Panc1 (cell line): ENCODE results near the gene ITPR3.

Source experiments
- CTCF ChIP-seq: fragments of 450-650 bp; IDR thresholded peaks from 2 replicates; pipeline ENCODE4 v1.5.1; 2017; ENCODE audit warnings: mild to moderate bottlenecking
- POLR2AphosphoS5 ChIP-seq: IDR thresholded peaks from 2 replicates; pipeline ENCODE4 v1.6.1; 2012; ENCODE audit warnings: mild to moderate bottlenecking, low read depth, low read length, moderate library complexity
- REST ChIP-seq, 2 experiments: IDR thresholded peaks; 2 replicates each; pipeline ENCODE4 v1.6.1; 2011 to 2012; ENCODE audit warnings: low read depth in 2 of 2, control low read depth in 1 of 2, low read length in 1 of 2, mild to moderate bottlenecking in 1 of 2, moderate library complexity in 1 of 2; ENCODE audit not compliant: insufficient read depth in 1 of 2
- TCF7L2 ChIP-seq: IDR thresholded peaks from 2 replicates; pipeline ENCODE4 v1.6.1; 2011; ENCODE audit warnings: mild to moderate bottlenecking, low read depth, low read length, inconsistent platforms

- TF ChIP-seq CTCF, result no peak
- TF ChIP-seq POLR2AphosphoS5, result no peak
- no peak for TF ChIP-seq REST (IDR thresholded peaks at IDR 0.05; ENCODE audit: insufficient read depth in 1 of 2, low read depth in 2 of 2, low read length in 1 of 2)
- no peak for TF ChIP-seq TCF7L2
These were observed 51.7 kb downstream of the ITPR3 start for GRCh38 chr6:33672808-33673207.
